Activated B cell treated with CpG ODN at 0.5 μM for 24 hours (primary cell): Measurements from ENCODE around the gene NT5DC1. TPM values are rescaled to one million over a fixed set of nuclear protein-coding genes. Genes with fewer than 3 reads are reported as not detected.

Source experiments
- ATAC-seq: fragments of 200-7000 bp; cut with Tn5 transposase; one replicate; pipeline ENCODE4 v1.10.0; 2021; ENCODE audit warnings: low read depth, mild to moderate bottlenecking, moderate library complexity
- CTCF ChIA-PET: fragments of 350-600 bp; sonication (Branson Sonifier 250); formaldehyde crosslinking; loops from one replicate; lab custom pipeline; 2021; ENCODE audit warnings: antibody characterized with exemption; lab: Charles Lee
- POLR2A ChIA-PET: fragments of 350-600 bp; sonication (Branson Sonifier 250); formaldehyde crosslinking; loops from one replicate; lab custom pipeline; 2021; ENCODE audit warnings: antibody characterized with exemption; lab: Charles Lee
- DNase-seq: peaks from one replicate; pipeline ENCODE4 v3.0.0; 2022
- H3K27ac Mint-ChIP-seq: one replicate; pipeline ENCODE4 v1.8.0; 2020; ENCODE audit warnings: mixed read lengths
- H3K27me3 Mint-ChIP-seq: one replicate; pipeline ENCODE4 v1.8.0; 2021; ENCODE audit warnings: mixed read lengths
- H3K36me3 Mint-ChIP-seq: one replicate; pipeline ENCODE4 v1.8.0; 2021; ENCODE audit warnings: low read depth, mixed read lengths
- H3K4me1 Mint-ChIP-seq: one replicate; pipeline ENCODE4 v1.8.0; 2021; ENCODE audit warnings: mixed read lengths
- H3K4me3 Mint-ChIP-seq: one replicate; pipeline ENCODE4 v1.8.0; 2020; ENCODE audit warnings: mild to moderate bottlenecking, mixed read lengths
- H3K9me3 Mint-ChIP-seq: one replicate; pipeline ENCODE4 v1.8.0; 2020; ENCODE audit warnings: mixed read lengths
- intact Hi-C: fragments of 100-400 bp; cut with micrococcal nuclease; formaldehyde crosslinking; loops from one replicate; pipeline ENCODE4 v1.15.1; 2024
- total RNA-seq: library from RNA; stranded (reverse); gene quantifications from 2 replicates; pipeline ENCODE4 v1.2.3, GENCODE V29; 2022
- TF ChIP-seq, protein P1 (sequence below): fragments of 200-600 bp; IDR thresholded peaks from one replicate; pipeline ENCODE4 v1.8.0; 2022; ENCODE audit warnings: antibody characterized with exemption, mild to moderate bottlenecking

Gene NT5DC1
- total RNA-seq, 1 donor from 2014 or later = 59.9 TPM

DNA sequence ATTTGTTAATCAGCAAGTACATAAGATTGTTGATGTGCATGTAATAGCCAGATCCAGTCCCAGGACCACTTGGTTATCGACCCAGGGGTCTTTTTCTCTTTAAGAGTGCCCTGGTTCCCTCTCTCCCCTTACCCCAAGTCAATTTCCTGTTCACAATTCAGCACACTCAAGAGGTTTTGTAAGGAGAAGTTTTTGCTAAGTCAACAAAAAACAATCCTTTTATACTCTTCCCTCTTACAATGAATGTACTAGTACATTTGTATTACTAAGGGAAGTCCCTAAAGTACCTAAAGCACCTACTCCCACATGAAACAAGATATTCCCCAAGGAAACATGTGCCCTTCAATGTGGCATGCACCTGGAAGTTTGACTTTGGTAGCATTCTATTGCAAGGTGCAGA, 1.6 kb upstream of the NT5DC1 start:
- H3K9me3 Mint-ChIP-seq = peaks cover 12% of the 10 kb centered on the region
- ChIA-PET CTCF (interaction anchor here (0.6 to 1.0 kb wide), 2 partner anchors 88 to 264 kb away, joined by 3 to 4 read pairs; no protein-coding TSS in a partner anchor), POLR2A (no interaction called here)
- no peak for ATAC-seq
- H3K27ac Mint-ChIP-seq = no peak overlapping the region
- DNase-seq = no peak
- TF ChIP-seq, protein P1, sequence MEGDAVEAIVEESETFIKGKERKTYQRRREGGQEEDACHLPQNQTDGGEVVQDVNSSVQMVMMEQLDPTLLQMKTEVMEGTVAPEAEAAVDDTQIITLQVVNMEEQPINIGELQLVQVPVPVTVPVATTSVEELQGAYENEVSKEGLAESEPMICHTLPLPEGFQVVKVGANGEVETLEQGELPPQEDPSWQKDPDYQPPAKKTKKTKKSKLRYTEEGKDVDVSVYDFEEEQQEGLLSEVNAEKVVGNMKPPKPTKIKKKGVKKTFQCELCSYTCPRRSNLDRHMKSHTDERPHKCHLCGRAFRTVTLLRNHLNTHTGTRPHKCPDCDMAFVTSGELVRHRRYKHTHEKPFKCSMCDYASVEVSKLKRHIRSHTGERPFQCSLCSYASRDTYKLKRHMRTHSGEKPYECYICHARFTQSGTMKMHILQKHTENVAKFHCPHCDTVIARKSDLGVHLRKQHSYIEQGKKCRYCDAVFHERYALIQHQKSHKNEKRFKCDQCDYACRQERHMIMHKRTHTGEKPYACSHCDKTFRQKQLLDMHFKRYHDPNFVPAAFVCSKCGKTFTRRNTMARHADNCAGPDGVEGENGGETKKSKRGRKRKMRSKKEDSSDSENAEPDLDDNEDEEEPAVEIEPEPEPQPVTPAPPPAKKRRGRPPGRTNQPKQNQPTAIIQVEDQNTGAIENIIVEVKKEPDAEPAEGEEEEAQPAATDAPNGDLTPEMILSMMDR = no peak
- H3K27me3 Mint-ChIP-seq = no peaks in the 10 kb centered on the region
- intact Hi-C loops = loop anchor here (10.0 kb wide), 1 partner anchor 2004 kb away; no protein-coding TSS in a partner anchor
- no peak overlapping the region for H3K4me3 Mint-ChIP-seq
- H3K4me1 Mint-ChIP-seq = peaks cover 39% of the 10 kb centered on the region
- H3K36me3 Mint-ChIP-seq = peaks cover 17% of the 10 kb centered on the region

DNA sequence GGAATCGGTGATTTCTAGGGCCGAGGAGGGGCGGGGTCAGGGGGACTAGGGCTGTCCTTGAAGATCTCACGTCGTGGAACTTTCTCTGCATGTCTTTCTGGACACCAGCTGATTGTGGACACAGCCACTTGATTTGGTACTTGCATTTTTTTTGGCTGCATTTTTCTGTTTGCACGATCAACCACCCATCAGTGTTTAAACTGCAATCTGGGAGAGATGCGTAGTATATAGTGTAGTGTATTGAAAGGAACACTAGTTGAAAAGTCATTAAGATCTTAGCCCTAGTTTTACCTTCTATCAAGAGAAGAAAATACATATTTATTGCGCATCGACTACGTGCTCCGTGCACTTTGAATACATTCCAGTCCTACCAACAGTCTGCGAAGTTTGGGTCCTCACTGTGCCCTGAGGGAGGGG, 657 bp downstream of the NT5DC1 start:
- no peak for DNase-seq
- peak overlapping the region; percentile 88 for H3K4me3 Mint-ChIP-seq
- H3K9me3 Mint-ChIP-seq = peaks cover 2% of the 10 kb centered on the region
- intact Hi-C loops = loop anchor here (2.0 to 5.0 kb wide), 7 partner anchors 83 to 581 kb away; partner anchors contain the start of genes CALHM6, KPNA5, RWDD1 and TSPYL1
- POLR2A ChIA-PET = interaction anchor here (0.7 to 2.1 kb wide), 11 partner anchors 11 to 146 kb away, joined by 3 to 44 read pairs (median 7); no protein-coding TSS in a partner anchor
- CTCF ChIA-PET = interaction anchor here (1.0 to 3.2 kb wide), 5 partner anchors 12 to 94 kb away, joined by 3 to 40 read pairs (median 8); no protein-coding TSS in a partner anchor
- TF ChIP-seq, protein P1 = no peak
- no peaks in the 10 kb centered on the region for H3K27me3 Mint-ChIP-seq
- peaks cover 24% of the 10 kb centered on the region for H3K36me3 Mint-ChIP-seq
- no peak for ATAC-seq
- peaks cover 57% of the 10 kb centered on the region for H3K4me1 Mint-ChIP-seq
- H3K27ac Mint-ChIP-seq = peak overlapping the region; percentile 92

DNA sequence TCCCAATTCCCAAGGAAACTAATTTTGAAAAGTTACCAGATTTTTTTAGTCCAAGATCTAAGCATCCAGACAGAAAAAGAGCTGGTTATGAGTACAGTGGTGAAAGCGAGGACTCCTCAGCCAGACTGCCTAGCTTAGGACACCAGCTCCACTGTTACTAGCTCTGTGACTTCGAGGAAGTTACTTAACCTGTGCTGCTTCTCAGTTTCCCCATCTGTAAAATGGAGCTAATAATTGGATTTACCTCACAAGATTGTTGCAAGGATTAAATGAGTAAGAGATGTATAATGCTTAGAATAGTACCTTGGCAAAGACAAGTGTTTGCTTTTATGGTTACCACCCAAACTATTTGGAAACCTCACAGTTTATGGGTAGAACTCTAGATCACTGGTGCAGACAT, 1.1 kb downstream of the NT5DC1 start:
- ChIA-PET CTCF (interaction anchor here (1.0 to 3.2 kb wide), 4 partner anchors 11 to 93 kb away, joined by 3 to 40 read pairs (median 10); no protein-coding TSS in a partner anchor), POLR2A (interaction anchor here (1.1 to 2.1 kb wide), 5 partner anchors 12 to 90 kb away, joined by 3 to 44 read pairs (median 14); no protein-coding TSS in a partner anchor)
- Mint-ChIP-seq H3K4me1 (peaks cover 57% of the 10 kb centered on the region), H3K27ac (peak overlapping the region; percentile 92), H3K9me3 (peaks cover under 1% of the 10 kb centered on the region), H3K4me3 (peak overlapping the region; percentile 88), H3K27me3 (no peaks in the 10 kb centered on the region), H3K36me3 (peaks cover 27% of the 10 kb centered on the region)
- no peak for ATAC-seq
- no peak for DNase-seq
- TF ChIP-seq, protein P1 = no peak
- intact Hi-C loops = loop anchor here (2.0 to 5.0 kb wide), 7 partner anchors 83 to 581 kb away; partner anchors contain the start of genes CALHM6, KPNA5, RWDD1 and TSPYL1

DNA sequence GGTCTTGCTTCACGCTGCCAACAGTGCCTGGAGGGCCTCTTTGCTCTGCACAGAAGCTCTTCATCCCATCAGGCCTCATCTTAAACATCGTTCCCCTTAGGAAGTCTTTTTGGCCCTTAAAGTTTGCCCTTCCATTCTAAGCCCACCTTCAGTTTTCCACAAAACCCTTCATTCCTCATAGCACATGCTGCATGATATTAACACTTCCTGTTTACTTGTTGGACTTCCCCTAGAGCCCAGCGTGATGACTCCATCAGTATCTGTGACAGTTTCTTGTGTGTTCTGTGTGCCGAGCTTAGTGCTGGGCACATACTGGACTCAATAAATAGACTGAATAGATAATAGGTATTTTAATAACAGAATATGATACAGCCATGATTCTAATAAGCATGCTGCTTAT, 2.2 kb downstream of the NT5DC1 start:
- Mint-ChIP-seq H3K27ac (no peak overlapping the region), H3K4me1 (peaks cover 57% of the 10 kb centered on the region)

More for the DNA sequence above, 2.2 kb downstream of the NT5DC1 start:
- Mint-ChIP-seq H3K27me3 (no peaks in the 10 kb centered on the region), H3K36me3 (peaks cover 34% of the 10 kb centered on the region), H3K9me3 (no peaks in the 10 kb centered on the region), H3K4me3 (peak overlapping the region; percentile 12)
- TF ChIP-seq, protein P1 = no peak
- intact Hi-C loops = loop anchor here (5.0 kb wide), 5 partner anchors 174 to 579 kb away; partner anchors contain the start of genes CALHM6, KPNA5, RWDD1 and TSPYL1
- ATAC-seq (no peak), DNase-seq (no peak)
- CTCF ChIA-PET = interaction anchor here (1.0 to 3.2 kb wide), 2 partner anchors 91 to 99 kb away, joined by 3 to 40 read pairs; no protein-coding TSS in a partner anchor
- POLR2A ChIA-PET = interaction anchor here (1.5 kb wide), 1 partner anchor 565 kb away, joined by 3 read pairs; the partner anchor contains the start of gene ZUP1
